Suprapubic skin (tissue), 4 donors: ENCODE measurements around the gene LYST. TPM values are rescaled to one million over a fixed set of nuclear protein-coding genes. Genes with fewer than 3 reads are reported as not detected.
A peak's percentile ranks its signal among the peaks of the same experiment; 100 is the strongest.
"Not testable (repeated sequence)": the region's sequence is repeated elsewhere in the genome, so short reads cannot be mapped to it uniquely, and the experiment has no call there.

ENCODE experiments used
- DNase-seq, 2 donors: peaks; one replicate each; pipeline ENCODE4 v3.0.0-alpha.2; 2019; ENCODE audit warnings: low spot score in 2 of 2
- H3K27ac ChIP-seq: fragments of 200-600 bp; sonication (generic); one replicate; pipeline ENCODE4 v1.5.1; 2019
- H3K27me3 ChIP-seq: fragments of 200-600 bp; sonication (generic); one replicate; pipeline ENCODE4 v1.5.1; 2019
- H3K36me3 ChIP-seq: fragments of 200-600 bp; sonication (generic); one replicate; pipeline ENCODE4 v1.5.1; 2019
- H3K4me1 ChIP-seq: fragments of 200-600 bp; sonication (generic); one replicate; pipeline ENCODE4 v1.5.1; 2019
- H3K4me3 ChIP-seq: fragments of 200-600 bp; sonication (generic); one replicate; pipeline ENCODE4 v1.5.1; 2019; ENCODE audit warnings: mild to moderate bottlenecking
- H3K9me3 ChIP-seq: fragments of 200-600 bp; sonication (generic); one replicate; pipeline ENCODE4 v1.5.1; 2019
- EP300 ChIP-seq: sonication (generic); formaldehyde crosslinking; IDR thresholded peaks from one replicate; pipeline ENCODE4 v1.6.1; 2017; ENCODE audit warnings: antibody characterized with exemption
- POLR2A ChIP-seq, 2 donors: fragments of 450-650 bp; IDR thresholded peaks; one replicate each; pipeline ENCODE4 v1.6.1; 2017; ENCODE audit warnings: antibody characterized with exemption in 2 of 2, mild to moderate bottlenecking in 2 of 2, moderate library complexity in 2 of 2
- POLR2AphosphoS5 ChIP-seq, 3 donors: sonication (generic); formaldehyde crosslinking; IDR thresholded peaks; one replicate each; pipeline ENCODE4 v1.6.1; 2017; ENCODE audit warnings: antibody characterized with exemption in 3 of 3
- WGBS: methylation state at CpG from one replicate; pipeline ENCODE4 v1.1.5; 2018; 5-methylcytosine and 5-hydroxymethylcytosine counted together
- total RNA-seq, 4 donors: library from RNA; depleted of rRNA; stranded (reverse); fragments of >200 nt; gene quantifications; one replicate each; pipeline ENCODE4 v1.1.0, GENCODE V29; 2016
- TF ChIP-seq, protein P1 (sequence below), 2 donors: fragments of 200-600 bp in 1 of 2; fragments of 450-650 bp in 1 of 2; sonication (generic) in 1 of 2; IDR thresholded peaks; one replicate each; pipeline ENCODE4 v1.5.1; 2016 to 2019; ENCODE audit warnings: antibody characterized with exemption in 2 of 2, mild to moderate bottlenecking in 1 of 2, moderate library complexity in 1 of 2

The LYST gene
- total RNA-seq, 4 donors from 2014 or later = 40.1 to 118 (median 68.8) TPM

GRCh38 chr1:235648407-235648907 is 218.2 kb downstream of the LYST start:
- no peak overlapping the region for H3K27ac ChIP-seq

DNA sequence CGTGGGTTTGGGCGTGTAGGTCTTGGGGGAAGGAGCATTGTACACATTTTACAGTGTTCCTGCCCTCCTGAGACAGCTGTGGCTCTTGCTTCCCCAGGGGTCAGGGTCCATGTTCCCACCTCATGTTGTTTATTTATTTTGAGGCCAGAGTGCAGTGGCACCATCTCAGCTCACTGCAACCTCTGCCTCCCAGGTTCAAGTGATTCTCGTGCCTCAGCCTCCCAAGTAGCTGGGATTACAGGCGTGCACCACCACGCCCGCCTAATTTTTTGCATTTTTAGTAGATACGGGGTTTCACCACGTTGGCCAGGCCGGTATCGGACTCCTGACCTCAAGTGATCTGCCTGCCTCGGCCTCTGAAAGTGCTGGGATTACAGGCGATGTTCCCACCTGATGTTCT is 219.2 kb downstream of the LYST start:
- H3K4me1 ChIP-seq = peaks cover 30% of the 10 kb centered on the region
- not testable (repeated sequence) for H3K4me3 ChIP-seq, H3K27ac ChIP-seq, H3K36me3 ChIP-seq, H3K9me3 ChIP-seq, DNase-seq
- 90% methylated on average over 12 of the region's 12 CpGs for WGBS
- H3K27me3 ChIP-seq = peaks cover 78% of the 10 kb centered on the region

More at GRCh38 chr1:235648407-235648907, 218.2 kb downstream of the LYST start:
- Histone ChIP-seq H3K4me1 (peaks cover 28% of the 10 kb centered on the region), H3K4me3 (peak overlapping the region; percentile 66), H3K9me3 (no peaks in the 10 kb centered on the region), H3K27me3 (peaks cover 83% of the 10 kb centered on the region), H3K36me3 (no peaks in the 10 kb centered on the region)
- 14% methylated on average over 17 of the region's 31 CpGs for WGBS
- TF ChIP-seq EP300 (no peak), POLR2AphosphoS5 (IDR thresholded peaks at IDR 0.05) (no peak), POLR2A (IDR thresholded peaks at IDR 0.05) (no peak)
- TF ChIP-seq, protein P1, sequence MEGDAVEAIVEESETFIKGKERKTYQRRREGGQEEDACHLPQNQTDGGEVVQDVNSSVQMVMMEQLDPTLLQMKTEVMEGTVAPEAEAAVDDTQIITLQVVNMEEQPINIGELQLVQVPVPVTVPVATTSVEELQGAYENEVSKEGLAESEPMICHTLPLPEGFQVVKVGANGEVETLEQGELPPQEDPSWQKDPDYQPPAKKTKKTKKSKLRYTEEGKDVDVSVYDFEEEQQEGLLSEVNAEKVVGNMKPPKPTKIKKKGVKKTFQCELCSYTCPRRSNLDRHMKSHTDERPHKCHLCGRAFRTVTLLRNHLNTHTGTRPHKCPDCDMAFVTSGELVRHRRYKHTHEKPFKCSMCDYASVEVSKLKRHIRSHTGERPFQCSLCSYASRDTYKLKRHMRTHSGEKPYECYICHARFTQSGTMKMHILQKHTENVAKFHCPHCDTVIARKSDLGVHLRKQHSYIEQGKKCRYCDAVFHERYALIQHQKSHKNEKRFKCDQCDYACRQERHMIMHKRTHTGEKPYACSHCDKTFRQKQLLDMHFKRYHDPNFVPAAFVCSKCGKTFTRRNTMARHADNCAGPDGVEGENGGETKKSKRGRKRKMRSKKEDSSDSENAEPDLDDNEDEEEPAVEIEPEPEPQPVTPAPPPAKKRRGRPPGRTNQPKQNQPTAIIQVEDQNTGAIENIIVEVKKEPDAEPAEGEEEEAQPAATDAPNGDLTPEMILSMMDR (IDR thresholded peaks at IDR 0.05) = no peak
- DNase-seq = no peak

DNA sequence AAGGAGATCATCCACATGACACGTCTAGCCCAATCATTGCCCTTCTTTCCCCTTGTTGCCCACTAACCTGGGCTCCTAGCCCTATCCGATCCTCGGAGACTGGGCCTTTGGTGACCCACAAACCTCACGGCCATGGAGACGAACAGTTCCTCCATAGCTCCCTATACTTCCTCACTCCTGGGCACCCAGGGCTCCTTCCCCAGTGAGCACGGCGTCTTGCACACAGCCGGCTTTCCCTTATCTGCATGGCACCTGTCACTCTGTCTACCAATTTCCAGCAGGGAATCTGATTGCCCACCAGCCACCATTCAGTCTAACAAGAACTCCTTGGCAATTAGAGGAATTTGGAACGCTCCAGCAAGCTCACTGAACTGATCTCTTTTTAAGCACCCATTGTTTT is 220.2 kb downstream of the LYST start:
- H3K27me3 ChIP-seq = peaks cover 67% of the 10 kb centered on the region
- TF ChIP-seq, protein P1 (IDR thresholded peaks at IDR 0.05) = no peak
- 78% methylated on average over 9 of the region's 9 CpGs for WGBS
- H3K36me3 ChIP-seq = no peaks in the 10 kb centered on the region
- H3K4me3 ChIP-seq = no peak overlapping the region
- no peak for DNase-seq
- H3K27ac ChIP-seq = no peak overlapping the region
- H3K9me3 ChIP-seq = no peaks in the 10 kb centered on the region
- peaks cover 37% of the 10 kb centered on the region for H3K4me1 ChIP-seq

DNA sequence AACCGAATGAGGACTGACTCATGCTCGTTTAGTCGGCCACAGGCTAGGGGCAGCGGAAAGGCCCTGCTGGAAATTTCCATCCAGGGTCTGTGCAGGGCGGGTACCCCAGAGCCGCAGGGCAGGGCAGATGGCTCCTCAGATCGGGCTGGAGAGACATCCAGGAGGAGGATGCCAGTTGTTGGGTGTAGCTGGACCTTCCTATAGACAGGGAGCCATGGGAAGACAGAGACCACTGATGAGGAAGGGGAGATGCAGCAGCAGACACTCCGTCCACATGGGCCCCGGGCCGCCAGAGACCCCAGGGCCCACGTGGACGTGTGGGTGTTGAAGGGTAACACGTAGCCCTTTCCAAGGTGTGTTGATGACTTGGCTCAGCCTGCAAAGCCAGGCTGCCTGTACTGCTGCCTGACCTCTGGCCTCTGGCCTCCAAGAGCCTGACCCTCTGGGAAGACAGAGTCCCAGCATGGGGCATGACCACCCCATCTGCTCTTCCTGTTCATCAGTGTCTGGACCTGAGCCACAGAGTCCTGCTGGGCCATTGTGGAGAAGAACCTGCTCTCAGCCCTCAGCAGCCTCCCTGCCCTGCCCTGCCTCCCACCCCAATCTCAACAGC is 221.9 kb downstream of the LYST start:
- WGBS = 84% methylated on average over 7 of the region's 13 CpGs
- DNase-seq = no peak
- Histone ChIP-seq H3K36me3 (no peaks in the 10 kb centered on the region), H3K4me1 (peaks cover 24% of the 10 kb centered on the region), H3K27me3 (peaks cover 51% of the 10 kb centered on the region), H3K9me3 (no peaks in the 10 kb centered on the region), H3K4me3 (no peak overlapping the region), H3K27ac (no peak overlapping the region)
- TF ChIP-seq, protein P1 (IDR thresholded peaks at IDR 0.05) = no peak
- TF ChIP-seq POLR2A (IDR thresholded peaks at IDR 0.05) (no peak), EP300 (no peak), POLR2AphosphoS5 (IDR thresholded peaks at IDR 0.05) (no peak)

DNA sequence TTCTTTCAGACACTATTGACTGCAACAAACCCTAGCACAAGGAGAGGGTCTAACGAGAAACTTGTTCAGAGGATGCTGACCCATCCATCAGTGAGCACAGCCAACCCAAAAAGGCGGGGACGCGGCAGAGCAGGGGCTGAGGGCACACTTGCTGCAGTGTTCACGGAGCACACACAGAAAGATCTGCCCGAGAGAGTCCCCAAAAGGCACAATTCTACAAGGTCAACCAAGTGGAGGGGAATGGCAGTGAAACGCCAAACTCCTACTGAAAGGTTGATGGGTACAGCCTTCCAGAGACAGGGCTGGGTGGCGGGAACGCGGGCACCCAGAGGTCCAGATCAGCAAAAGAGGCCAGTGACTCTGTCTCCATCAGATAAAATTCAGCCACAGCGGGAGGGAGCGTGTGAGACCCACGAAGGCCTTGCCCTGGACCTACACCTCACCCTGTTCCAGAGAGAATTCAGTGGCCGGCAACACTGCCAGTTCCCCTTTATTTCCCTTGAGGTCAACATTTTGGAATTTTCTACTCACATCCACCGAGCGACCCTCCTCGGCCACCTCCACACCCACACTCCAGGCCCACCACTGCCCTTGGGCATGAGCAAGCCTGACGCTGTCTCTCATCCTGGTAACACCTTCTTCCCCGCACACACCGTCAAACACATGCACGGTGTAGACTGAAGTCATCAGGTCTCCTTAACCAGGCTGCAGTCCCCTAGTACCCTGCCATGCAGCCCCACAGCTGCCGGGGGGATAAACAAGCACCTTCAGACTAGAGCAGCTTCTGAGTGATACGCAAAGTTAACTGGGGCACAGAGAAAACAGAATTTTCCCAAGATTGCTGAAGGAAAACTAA is 222.6 kb downstream of the LYST start:
- no peak for DNase-seq
- H3K4me1 ChIP-seq = peaks cover 17% of the 10 kb centered on the region
- H3K27ac ChIP-seq = no peak overlapping the region
- peaks cover 43% of the 10 kb centered on the region for H3K27me3 ChIP-seq
- no peaks in the 10 kb centered on the region for H3K9me3 ChIP-seq
- WGBS = 88% methylated on average over 20 of the region's 23 CpGs
- no peaks in the 10 kb centered on the region for H3K36me3 ChIP-seq
- TF ChIP-seq, protein P1 (IDR thresholded peaks at IDR 0.05) = no peak
- no peak for TF ChIP-seq POLR2A (IDR thresholded peaks at IDR 0.05)
- no peak for TF ChIP-seq EP300
- TF ChIP-seq POLR2AphosphoS5 (IDR thresholded peaks at IDR 0.05) = no peak
- no peak overlapping the region for H3K4me3 ChIP-seq
